Activated CD4-positive, alpha-beta memory T cell treated with anti-CD3 and anti-CD28 coated beads for 36 hours (primary cell): ENCODE measurements around the gene PCDHA7. TPM values are rescaled to one million over a fixed set of nuclear protein-coding genes. Genes with fewer than 3 reads are reported as not detected.
"Not testable (repeated sequence)": the region's sequence is repeated elsewhere in the genome, so short reads cannot be mapped to it uniquely, and the experiment has no call there.

Source experiments
- CTCF ChIA-PET: fragments of 350-600 bp; sonication (Branson Sonifier 250); formaldehyde crosslinking; loops from one replicate; lab custom pipeline; 2021; ENCODE audit warnings: antibody characterized with exemption, inconsistent platforms; lab: Charles Lee
- POLR2A ChIA-PET: fragments of 350-600 bp; sonication (Branson Sonifier 250); formaldehyde crosslinking; loops from one replicate; lab custom pipeline; 2021; ENCODE audit warnings: antibody characterized with exemption; lab: Charles Lee
- DNase-seq: peaks from one replicate; pipeline ENCODE4 v3.0.0-alpha.2; 2020
- H3K27ac Mint-ChIP-seq: one replicate; pipeline ENCODE4 v1.8.0; 2021; ENCODE audit warnings: mixed read lengths
- H3K27me3 Mint-ChIP-seq: one replicate; pipeline ENCODE4 v1.8.0; 2021; ENCODE audit warnings: mixed read lengths
- H3K36me3 Mint-ChIP-seq: one replicate; pipeline ENCODE4 v1.8.0; 2021; ENCODE audit warnings: mixed read lengths
- H3K4me1 Mint-ChIP-seq: one replicate; pipeline ENCODE4 v1.8.0; 2021; ENCODE audit warnings: low read depth, mixed read lengths
- H3K4me3 Mint-ChIP-seq: one replicate; pipeline ENCODE4 v1.8.0; 2021; ENCODE audit warnings: mild to moderate bottlenecking, mixed read lengths
- H3K9me3 Mint-ChIP-seq: one replicate; pipeline ENCODE4 v1.8.0; 2021; ENCODE audit warnings: mixed read lengths
- intact Hi-C: fragments of 100-400 bp; cut with micrococcal nuclease; formaldehyde crosslinking; loops from one replicate; pipeline ENCODE4 v1.15.1; 2023
- total RNA-seq, 2 experiments: library from RNA; stranded (reverse); gene quantifications; one replicate each; pipeline ENCODE4 v1.2.3, GENCODE V29; 2021

PCDHA7 gene
- total RNA-seq, 2 experiments from 2014 or later: not detected

DNA sequence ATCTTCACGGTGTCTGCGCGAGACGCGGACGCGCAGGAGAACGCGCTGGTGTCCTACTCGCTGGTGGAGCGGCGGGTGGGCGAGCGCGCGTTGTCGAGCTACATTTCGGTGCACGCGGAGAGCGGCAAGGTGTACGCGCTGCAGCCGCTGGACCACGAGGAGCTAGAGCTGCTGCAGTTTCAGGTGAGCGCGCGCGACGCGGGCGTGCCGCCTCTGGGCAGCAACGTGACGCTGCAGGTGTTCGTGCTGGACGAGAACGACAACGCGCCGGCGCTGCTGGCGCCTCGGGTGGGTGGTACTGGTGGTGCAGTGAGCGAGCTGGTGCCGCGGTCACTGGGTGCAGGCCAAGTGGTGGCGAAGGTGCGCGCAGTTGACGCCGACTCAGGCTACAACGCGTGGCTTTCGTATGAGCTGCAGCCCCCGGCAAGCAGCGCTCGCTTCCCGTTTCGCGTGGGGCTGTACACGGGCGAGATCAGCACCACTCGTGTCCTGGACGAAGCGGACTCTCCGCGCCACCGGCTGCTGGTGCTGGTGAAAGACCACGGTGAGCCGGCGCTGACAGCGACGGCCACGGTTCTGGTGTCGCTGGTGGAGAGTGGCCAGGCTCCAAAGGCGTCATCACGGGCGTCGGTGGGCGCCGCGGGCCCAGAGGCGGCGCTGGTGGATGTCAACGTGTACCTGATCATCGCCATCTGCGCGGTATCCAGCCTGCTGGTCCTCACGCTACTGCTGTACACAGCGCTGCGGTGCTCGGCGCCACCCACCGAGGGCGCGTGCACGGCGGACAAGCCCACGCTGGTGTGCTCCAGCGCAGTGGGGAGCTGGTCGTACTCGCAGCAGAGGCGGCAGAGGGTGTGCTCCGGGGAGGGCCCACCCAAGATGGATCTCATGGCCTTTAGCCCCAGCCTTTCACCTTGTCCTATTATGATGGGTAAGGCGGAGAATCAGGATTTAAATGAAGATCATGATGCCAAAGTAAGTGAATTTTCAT is 4.3 kb upstream of the PCDHA7 start:
- H3K4me3 Mint-ChIP-seq, intact Hi-C loops, CTCF ChIA-PET, H3K27ac Mint-ChIP-seq, POLR2A ChIA-PET, H3K4me1 Mint-ChIP-seq, DNase-seq: not testable (repeated sequence)
- Mint-ChIP-seq H3K36me3 (peaks cover 24% of the 10 kb centered on the region), H3K27me3 (peaks cover 28% of the 10 kb centered on the region), H3K9me3 (peaks cover 27% of the 10 kb centered on the region)

DNA sequence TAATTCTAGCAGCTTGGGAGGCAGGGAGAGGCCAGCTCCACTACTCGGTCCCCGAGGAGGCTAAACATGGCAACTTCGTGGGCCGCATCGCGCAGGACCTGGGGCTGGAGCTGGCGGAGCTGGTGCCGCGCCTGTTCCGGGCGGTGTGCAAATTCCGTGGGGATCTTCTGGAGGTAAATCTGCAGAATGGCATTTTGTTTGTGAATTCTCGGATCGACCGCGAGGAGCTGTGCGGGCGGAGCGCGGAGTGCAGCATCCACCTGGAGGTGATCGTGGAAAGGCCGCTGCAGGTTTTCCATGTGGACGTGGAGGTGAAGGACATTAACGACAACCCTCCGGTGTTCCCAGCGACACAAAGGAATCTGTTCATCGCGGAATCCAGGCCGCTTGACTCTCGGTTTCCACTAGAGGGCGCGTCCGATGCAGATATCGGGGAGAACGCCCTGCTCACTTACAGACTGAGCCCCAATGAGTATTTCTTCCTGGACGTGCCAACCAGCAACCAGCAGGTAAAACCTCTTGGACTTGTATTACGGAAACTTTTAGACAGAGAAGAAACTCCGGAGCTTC is 455 bp downstream of the PCDHA7 start:
- POLR2A ChIA-PET, H3K4me1 Mint-ChIP-seq, DNase-seq, H3K27ac Mint-ChIP-seq, H3K36me3 Mint-ChIP-seq, intact Hi-C loops, H3K4me3 Mint-ChIP-seq: not testable (repeated sequence)
- Mint-ChIP-seq H3K27me3 (peaks cover 15% of the 10 kb centered on the region), H3K9me3 (peaks cover 21% of the 10 kb centered on the region)
- CTCF ChIA-PET: interaction anchor here (0.9 kb wide), 1 partner anchor 192 kb away, joined by 3 read pairs; no protein-coding TSS in a partner anchor

DNA sequence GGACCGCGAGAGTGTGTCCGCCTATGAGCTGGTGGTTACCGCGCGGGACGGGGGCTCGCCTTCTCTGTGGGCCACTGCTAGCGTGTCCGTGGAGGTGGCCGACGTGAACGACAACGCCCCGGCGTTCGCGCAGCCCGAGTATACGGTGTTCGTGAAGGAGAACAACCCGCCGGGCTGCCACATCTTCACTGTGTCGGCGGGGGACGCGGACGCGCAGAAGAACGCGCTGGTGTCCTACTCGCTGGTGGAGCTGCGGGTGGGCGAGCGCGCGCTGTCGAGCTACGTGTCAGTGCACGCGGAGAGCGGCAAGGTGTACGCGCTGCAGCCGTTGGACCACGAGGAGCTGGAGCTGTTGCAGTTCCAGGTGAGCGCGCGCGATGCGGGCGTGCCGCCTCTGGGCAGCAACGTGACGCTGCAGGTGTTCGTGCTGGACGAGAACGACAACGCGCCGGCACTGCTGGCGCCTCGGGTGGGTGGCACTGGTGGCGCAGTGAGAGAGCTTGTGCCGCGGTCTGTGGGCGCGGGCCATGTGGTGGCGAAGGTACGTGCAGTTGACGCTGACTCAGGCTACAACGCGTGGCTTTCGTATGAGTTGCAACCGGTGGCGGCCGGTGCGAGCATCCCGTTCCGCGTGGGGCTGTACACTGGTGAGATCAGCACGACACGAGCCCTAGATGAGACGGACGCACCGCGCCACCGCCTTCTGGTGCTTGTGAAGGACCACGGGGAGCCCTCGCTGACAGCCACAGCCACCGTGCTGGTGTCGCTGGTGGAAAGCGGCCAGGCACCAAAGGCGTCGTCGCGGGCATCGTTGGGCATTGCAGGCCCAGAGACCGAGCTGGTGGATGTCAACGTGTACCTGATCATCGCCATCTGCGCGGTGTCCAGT is 1.8 kb downstream of the PCDHA7 start:
- ChIA-PET CTCF (interaction anchor here (0.6 kb wide), 1 partner anchor 52 kb away, joined by 3 read pairs; no protein-coding TSS in a partner anchor), POLR2A (no interaction called here)

DNA sequence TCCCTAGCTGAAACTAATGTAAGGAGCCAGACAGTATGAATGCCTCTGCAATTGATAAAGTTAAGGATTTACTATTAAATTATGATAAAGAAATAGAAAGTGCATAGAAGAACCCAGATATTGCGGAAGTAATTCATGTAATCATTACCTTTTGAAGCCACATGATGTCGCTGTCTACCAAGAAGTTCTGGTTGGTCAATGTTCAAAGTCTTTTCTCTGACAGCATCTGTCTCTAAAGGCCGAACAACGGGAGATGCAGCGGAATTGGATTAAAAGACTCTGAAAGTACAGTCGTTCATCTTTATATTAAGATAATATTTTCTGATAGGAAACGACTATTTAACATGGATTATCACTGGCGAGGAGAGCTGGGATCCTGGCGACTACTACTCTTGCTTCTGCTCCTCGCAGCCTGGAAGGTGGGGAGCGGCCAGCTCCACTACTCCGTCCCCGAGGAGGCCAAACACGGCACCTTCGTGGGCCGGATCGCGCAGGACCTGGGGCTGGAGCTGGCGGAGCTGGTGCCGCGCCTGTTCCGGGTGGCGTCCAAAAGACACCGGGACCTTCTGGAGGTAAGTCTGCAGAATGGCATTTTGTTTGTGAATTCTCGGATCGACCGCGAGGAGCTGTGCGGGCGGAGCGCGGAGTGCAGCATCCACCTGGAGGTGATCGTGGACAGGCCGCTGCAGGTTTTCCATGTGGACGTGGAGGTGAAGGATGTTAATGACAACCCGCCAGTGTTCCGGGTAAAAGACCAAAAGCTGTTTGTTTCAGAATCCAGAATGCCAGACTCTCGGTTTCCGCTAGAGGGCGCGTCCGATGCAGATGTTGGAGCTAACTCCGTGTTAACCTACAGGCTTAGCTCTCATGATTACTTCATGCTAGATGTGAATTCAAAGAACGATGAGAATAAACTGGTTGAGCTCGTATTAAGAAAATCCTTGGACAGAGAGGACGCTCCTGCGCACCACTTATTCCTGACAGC is 7.2 kb downstream of the PCDHA7 start, which contains the start of gene PCDHA8:
TSS of gene PCDHA8 (plus strand) at position 210 of the 985 bp plus-strand sequence. CDS start at position 345, 135 bp downstream.
- CTCF ChIA-PET: interaction anchor here (0.7 to 1.1 kb wide), 4 partner anchors 13 to 126 kb away, joined by 3 read pairs; partner anchors contain the start of gene PCDHA6
- no peak within 1 kb of the TSS for H3K4me3 Mint-ChIP-seq
- H3K9me3 Mint-ChIP-seq: peaks cover 18% of the 10 kb centered on the region
- POLR2A ChIA-PET: interaction anchor here (0.6 kb wide), 1 partner anchor 11 kb away, joined by 3 read pairs; no protein-coding TSS in a partner anchor
- no peaks in the 10 kb centered on the region for H3K4me1 Mint-ChIP-seq
- H3K27ac Mint-ChIP-seq: no peak within 1 kb of the TSS
- no peak for DNase-seq
- intact Hi-C loops: no loop called here
- peaks cover 6% of the 10 kb centered on the region for H3K27me3 Mint-ChIP-seq
- H3K36me3 Mint-ChIP-seq: peaks cover 5% of the 10 kb centered on the region

More for the DNA sequence above, 1.8 kb downstream of the PCDHA7 start:
- Mint-ChIP-seq H3K27me3 (peaks cover 17% of the 10 kb centered on the region), H3K4me3 (no peak overlapping the region), H3K27ac (no peak overlapping the region), H3K9me3 (peaks cover 23% of the 10 kb centered on the region), H3K36me3 (peaks cover 9% of the 10 kb centered on the region), H3K4me1 (no peaks in the 10 kb centered on the region)
- intact Hi-C loops: no loop called here
- no peak for DNase-seq

DNA sequence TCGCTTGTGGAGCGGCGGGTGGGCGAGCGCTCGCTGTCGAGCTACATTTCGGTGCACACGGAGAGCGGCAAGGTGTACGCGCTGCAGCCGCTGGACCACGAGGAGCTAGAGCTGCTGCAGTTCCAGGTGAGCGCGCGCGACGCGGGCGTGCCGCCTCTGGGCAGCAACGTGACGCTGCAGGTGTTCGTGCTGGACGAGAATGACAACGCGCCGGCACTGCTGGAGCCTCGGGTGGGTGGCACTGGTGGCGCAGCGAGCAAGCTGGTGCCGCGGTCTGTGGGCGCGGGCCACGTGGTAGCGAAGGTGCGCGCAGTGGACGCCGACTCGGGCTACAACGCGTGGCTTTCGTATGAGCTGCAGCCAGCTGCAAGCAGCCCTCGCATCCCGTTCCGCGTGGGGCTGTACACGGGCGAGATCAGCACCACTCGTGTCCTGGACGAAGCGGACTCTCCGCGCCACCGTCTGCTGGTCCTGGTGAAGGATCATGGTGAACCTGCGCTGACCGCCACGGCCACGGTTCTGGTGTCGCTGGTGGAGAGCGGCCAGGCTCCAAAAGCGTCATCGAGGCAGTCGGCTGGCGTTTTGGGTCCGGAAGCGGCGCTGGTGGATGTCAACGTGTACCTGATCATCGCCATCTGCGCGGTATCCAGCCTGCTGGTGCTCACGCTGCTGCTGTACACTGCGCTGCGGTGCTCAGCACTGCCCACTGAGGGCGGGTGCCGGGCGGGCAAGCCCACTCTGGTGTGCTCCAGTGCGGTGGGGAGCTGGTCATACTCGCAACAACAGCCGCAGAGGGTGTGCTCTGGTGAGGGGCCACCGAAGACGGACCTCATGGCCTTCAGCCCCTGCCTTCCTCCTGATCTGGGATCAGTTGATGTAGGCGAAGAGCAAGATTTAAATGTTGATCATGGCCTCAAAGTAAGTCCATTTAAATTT is 9.0 kb downstream of the PCDHA7 start:
- peaks cover 20% of the 10 kb centered on the region for H3K9me3 Mint-ChIP-seq
- DNase-seq: no peak
- peaks cover 5% of the 10 kb centered on the region for H3K36me3 Mint-ChIP-seq
- no peaks in the 10 kb centered on the region for H3K4me1 Mint-ChIP-seq
- peaks cover 12% of the 10 kb centered on the region for H3K27me3 Mint-ChIP-seq
- ChIA-PET POLR2A (no interaction called here), CTCF (no interaction called here)
- H3K27ac Mint-ChIP-seq: no peak overlapping the region
- no peak overlapping the region for H3K4me3 Mint-ChIP-seq
- intact Hi-C loops: no loop called here

DNA sequence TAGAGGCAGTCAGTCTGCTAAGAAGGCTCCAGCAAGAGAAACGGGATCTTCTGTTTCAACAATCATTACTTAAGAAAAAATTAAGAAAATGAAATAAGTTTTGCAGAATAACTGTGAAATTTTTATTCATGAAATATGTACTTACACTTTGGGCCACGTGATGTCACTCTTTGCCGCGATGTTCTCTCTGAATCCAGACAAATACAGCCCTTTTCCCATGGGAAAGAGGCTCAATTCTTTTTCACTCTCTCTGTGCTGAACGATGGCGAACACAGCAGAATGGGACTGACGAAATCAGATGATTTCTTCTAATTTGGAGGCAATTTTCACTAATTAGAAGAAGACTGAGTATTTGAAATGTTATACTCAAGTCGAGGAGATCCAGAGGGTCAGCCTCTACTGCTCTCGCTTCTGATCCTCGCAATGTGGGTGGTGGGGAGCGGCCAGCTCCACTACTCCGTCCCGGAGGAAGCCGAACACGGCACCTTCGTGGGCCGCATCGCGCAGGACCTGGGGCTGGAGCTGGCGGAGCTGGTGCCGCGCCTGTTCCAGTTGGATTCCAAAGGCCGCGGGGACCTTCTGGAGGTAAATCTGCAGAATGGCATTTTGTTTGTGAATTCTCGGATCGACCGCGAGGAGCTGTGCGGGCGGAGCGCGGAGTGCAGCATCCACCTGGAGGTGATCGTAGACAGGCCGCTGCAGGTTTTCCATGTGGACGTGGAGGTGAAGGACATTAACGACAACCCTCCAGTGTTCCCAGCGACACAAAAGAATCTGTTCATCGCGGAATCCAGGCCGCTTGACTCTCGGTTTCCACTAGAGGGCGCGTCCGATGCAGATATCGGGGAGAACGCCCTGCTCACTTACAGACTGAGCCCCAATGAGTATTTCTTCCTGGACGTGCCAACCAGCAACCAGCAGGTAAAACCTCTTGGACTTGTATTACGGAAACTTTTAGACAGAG is 14.4 kb downstream of the PCDHA7 start, which contains the start of gene PCDHA9:
TSS of gene PCDHA9 (plus strand) at position 244 of the 964 bp plus-strand sequence. CDS start at position 358, 114 bp downstream.
- DNase-seq, H3K4me3 Mint-ChIP-seq, H3K36me3 Mint-ChIP-seq, POLR2A ChIA-PET, H3K4me1 Mint-ChIP-seq, intact Hi-C loops, H3K27ac Mint-ChIP-seq: not testable (repeated sequence)
- Mint-ChIP-seq H3K9me3 (peaks cover 13% of the 10 kb centered on the region), H3K27me3 (peaks cover 13% of the 10 kb centered on the region)
- CTCF ChIA-PET: interaction anchor here (2.0 kb wide), 1 partner anchor 21 kb away, joined by 6 read pairs; the partner anchor contains the start of gene PCDHA11

DNA sequence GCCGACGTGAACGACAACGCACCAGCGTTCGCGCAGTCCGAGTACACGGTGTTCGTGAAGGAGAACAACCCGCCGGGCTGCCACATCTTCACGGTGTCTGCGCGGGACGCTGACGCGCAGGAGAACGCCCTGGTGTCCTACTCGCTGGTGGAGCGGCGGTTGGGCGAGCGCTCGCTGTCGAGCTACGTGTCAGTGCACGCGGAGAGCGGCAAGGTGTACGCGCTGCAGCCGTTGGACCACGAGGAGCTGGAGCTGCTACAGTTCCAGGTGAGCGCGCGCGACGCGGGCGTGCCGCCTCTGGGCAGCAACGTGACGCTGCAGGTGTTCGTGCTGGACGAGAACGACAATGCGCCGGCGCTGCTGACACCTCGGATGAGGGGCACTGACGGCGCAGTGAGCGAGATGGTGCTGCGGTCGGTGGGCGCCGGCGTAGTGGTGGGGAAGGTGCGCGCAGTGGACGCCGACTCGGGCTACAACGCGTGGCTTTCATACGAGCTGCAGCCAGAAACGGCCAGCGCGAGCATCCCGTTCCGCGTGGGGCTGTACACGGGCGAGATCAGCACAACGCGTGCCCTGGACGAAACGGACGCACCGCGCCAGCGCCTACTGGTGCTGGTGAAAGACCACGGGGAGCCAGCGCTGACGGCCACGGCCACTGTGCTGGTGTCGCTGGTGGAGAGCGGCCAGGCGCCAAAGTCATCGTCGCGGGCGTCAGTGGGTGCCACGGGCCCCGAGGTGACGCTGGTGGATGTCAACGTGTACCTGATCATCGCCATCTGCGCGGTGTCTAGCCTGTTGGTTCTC is 16.0 kb downstream of the PCDHA7 start:
- CTCF ChIA-PET, H3K27ac Mint-ChIP-seq, DNase-seq, H3K4me3 Mint-ChIP-seq, POLR2A ChIA-PET, H3K36me3 Mint-ChIP-seq, intact Hi-C loops, H3K4me1 Mint-ChIP-seq: not testable (repeated sequence)
- Mint-ChIP-seq H3K9me3 (peaks cover 13% of the 10 kb centered on the region), H3K27me3 (peaks cover 17% of the 10 kb centered on the region)

DNA sequence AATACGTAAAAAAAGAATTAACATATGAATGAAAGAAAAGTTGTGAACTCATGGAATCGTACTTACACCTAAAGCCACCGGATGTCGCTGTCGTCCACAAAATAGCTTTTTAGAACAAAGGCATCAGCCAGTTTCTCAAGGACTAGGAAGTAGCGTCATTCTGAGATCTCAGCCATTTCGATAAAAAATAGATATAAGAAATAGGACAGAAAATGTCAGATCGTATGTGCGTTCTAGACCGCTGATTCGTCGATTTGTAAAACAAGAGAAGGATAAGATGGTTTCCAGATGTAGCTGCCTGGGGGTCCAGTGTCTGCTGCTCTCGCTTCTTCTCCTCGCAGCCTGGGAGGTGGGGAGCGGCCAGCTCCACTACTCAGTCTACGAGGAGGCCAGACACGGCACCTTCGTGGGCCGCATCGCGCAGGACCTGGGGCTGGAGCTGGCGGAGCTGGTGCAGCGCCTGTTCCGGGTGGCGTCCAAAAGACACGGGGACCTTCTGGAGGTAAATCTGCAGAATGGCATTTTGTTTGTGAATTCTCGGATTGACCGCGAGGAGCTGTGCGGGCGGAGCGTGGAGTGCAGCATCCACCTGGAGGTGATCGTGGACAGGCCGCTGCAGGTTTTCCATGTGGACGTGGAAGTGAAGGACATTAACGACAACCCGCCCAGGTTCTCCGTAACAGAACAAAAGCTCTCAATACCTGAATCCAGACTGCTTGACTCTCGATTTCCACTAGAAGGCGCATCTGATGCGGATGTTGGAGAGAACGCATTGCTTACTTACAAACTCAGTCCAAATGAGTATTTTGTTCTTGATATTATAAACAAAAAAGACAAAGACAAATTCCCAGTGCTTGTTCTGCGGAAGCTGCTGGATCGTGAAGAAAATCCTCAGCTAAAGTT is 22.0 kb downstream of the PCDHA7 start, which contains the start of gene PCDHA10:
TSS of gene PCDHA10 (plus strand) at position 126 of the 903 bp plus-strand sequence. CDS start at position 278, 152 bp downstream.
- H3K4me1 Mint-ChIP-seq: no peaks in the 10 kb centered on the region
- intact Hi-C loops: no loop called here
- H3K27me3 Mint-ChIP-seq: peaks cover 19% of the 10 kb centered on the region
- ChIA-PET POLR2A (no interaction called here), CTCF (interaction anchor here (0.6 to 1.3 kb wide), 2 partner anchors 12 to 14 kb away, joined by 3 read pairs; partner anchors contain the start of gene PCDHA11)
- peaks cover 20% of the 10 kb centered on the region for H3K9me3 Mint-ChIP-seq
- H3K27ac Mint-ChIP-seq: no peak within 1 kb of the TSS
- H3K4me3 Mint-ChIP-seq: no peak within 1 kb of the TSS
- H3K36me3 Mint-ChIP-seq: peaks cover 3% of the 10 kb centered on the region
- DNase-seq: no peak
